Spleen (tissue), 7 donors: ENCODE results near the gene PALM.

Experiments used
- CTCF ChIP-seq, 11 experiments: fragments of 200-600 bp in 7 of 11; fragments of 450-650 bp in 4 of 11; sonication (generic) in 4 of 11; IDR thresholded peaks in 8 of 11; conservative IDR thresholded peaks in 3 of 11; 1 replicate in 7 of 11; 2 replicates in 4 of 11; pipeline versions ENCODE4 v1.4.0 to v1.8.0; 2016 to 2021; ENCODE audit warnings: antibody characterized with exemption in 11 of 11, inconsistent platforms in 4 of 11, mild to moderate bottlenecking in 1 of 11
- POLR2A ChIP-seq, 3 donors: fragments of 450-650 bp; IDR thresholded peaks; one replicate each; pipeline ENCODE4 v1.5.1; 2017; ENCODE audit warnings: antibody characterized with exemption in 3 of 3, mild to moderate bottlenecking in 1 of 3
- POLR2AphosphoS5 ChIP-seq, 3 donors: sonication (generic); formaldehyde crosslinking; IDR thresholded peaks; one replicate each; pipeline ENCODE4 v1.5.1; 2017; ENCODE audit warnings: antibody characterized with exemption in 3 of 3
- donor health status: DM: no; HTN: no; CAD: no; lungs with moderate emphysema.
- donor health status: DM: no; HTN: no; CAD: no.
- donor health status: DM: no; HTN: no; CAD: no.

- TF ChIP-seq CTCF (IDR thresholded peaks at IDR 0.05 in 8 of 11, conservative IDR thresholded peaks at IDR 0.05 in 3 of 11): no peak
- TF ChIP-seq POLR2AphosphoS5 (IDR thresholded peaks at IDR 0.05): no peak
- TF ChIP-seq POLR2A (IDR thresholded peaks at IDR 0.05): no peak
Measured at GRCh38 chr19:677601-678436, 30.9 kb upstream of the PALM start.
